Stimulated activated CD8-positive, alpha-beta memory T cell treated with anti-CD3 and anti-CD28 coated beads, Interleukin-15, amount 100 ng/mL, for 4 hours (primary cell): Measurements from ENCODE around the gene CD69.
A peak's percentile ranks its signal among the peaks of the same experiment; 100 is the strongest.

ENCODE experiments used
- DNase-seq, 2 donors: peaks; one replicate each; pipeline ENCODE4 v3.0.0-alpha.2; 2020; ENCODE audit warnings: low read depth in 2 of 2

CD69 gene

DNA sequence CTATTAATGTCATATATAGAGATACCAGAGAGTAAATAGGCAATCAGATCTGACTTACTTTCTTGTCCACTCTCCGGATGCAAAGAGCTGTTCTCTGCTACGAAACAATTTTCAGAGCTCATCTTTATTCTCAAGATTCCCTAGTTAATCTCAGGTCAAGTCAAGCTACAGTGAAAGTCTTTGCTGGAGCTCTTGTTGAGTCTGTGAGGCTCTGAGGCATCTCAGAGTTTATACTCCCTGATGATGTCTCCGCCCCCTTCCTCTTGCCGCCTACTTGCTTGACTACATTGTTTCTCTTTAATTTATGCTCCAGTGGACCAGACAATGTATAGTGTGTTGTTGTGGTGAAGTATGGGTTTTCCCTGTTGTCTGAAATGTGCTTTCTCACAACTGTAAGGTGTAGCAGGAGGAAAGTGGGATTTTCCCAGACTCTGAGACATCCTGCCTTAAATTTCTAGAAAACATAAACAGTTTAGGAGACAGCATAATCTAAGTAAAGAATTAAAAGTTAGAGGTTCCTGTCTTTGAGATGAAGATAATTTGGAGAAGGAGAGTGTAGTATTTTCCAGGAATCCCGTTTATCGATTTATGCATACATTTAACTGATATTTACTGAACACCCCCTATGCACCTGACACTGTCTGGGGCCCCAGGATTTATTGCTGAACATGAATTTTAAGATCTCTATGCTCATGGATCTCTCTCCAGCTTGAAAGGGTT lies at the start of gene CD69:
CD69 (minus strand) TSS at position 203 of the 720 bp plus-strand sequence; CDS start at position 122, 81 bp downstream.
- peak in 1 of 2 donors; percentile 78 for DNase-seq

- no peak for DNase-seq
Measured at GRCh38 chr12:9809866-9810265, 49.2 kb upstream of the CD69 start.

DNA sequence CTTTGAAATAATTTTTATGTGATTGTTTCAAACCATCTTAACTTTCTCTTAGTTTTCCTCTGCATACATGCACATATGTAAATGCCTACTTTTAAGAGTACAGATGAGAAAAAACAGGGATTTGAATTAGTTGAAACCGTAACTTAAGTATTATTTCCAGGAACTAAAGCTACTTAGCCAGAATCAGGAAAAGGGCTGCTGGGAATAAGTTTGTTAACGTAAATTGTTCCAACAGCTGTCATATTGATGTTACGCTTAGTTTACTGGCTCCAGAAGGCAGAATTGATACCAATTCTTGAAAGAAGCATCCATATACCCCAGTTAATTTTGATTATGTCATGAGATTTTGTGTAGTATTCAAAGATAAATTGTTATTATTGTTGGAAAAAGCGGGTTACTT lies 48.6 kb upstream of the CD69 start:
- DNase-seq: no peak

DNA sequence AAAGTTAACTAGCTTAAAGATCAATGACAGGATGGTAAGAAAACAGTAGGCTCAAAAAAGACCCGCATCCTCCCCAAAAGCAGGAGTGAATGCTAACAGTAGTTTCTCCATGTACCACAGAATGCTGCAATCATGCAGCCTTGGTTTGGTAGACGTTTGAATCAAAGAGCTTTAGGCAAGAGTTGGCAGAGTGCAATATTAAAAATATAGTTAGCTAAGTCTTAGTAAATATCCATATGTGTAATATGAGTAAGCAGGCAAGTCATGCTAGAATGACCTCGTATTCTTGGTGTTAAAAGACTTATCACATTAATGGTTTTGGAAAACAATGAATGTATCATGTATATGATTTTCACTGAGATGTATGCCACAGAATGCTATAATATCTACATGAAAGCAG lies 47.8 kb upstream of the CD69 start:
- DNase-seq: no peak

GRCh38 chr12:9806714-9807113 lies 46.0 kb upstream of the CD69 start:
- no peak for DNase-seq

DNA sequence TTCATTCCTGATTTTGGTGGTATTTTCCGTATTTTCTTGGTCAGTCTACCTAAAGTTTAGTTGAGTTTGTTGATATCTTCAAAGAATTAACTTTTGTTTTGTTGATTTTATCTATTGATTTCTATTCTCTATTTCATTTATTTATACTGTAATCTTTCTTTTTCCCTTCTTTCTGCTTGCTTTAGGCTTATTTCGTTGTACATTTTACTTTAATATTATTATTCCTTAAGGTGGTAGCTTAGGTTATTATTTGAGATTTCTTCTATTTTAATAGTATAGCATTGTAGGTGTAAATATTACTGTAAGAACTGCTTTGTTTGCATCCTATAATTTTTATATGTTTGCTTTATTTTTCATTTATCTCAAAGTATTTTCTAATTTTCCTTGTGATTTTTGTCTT lies 45.2 kb upstream of the CD69 start:
- no peak for DNase-seq

DNA sequence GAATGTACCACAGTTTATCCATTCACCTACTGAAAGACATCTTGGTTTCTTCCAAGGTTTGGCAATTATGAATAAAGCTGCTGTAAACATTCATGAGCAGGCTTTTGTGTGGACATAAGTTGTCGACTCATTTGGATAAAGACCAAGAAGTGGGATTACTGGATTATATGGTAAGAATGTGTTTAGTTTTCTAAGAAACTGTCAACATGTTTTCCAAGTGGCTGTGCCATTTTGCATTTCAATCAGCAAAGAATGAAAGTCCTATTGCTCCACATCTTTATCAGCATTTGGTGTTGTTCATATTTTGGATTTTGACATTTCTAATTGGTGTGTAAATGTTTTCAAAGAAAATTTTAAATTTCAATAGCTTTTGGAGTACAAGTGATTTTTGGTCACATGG lies 39.3 kb upstream of the CD69 start:
- no peak for DNase-seq

DNA sequence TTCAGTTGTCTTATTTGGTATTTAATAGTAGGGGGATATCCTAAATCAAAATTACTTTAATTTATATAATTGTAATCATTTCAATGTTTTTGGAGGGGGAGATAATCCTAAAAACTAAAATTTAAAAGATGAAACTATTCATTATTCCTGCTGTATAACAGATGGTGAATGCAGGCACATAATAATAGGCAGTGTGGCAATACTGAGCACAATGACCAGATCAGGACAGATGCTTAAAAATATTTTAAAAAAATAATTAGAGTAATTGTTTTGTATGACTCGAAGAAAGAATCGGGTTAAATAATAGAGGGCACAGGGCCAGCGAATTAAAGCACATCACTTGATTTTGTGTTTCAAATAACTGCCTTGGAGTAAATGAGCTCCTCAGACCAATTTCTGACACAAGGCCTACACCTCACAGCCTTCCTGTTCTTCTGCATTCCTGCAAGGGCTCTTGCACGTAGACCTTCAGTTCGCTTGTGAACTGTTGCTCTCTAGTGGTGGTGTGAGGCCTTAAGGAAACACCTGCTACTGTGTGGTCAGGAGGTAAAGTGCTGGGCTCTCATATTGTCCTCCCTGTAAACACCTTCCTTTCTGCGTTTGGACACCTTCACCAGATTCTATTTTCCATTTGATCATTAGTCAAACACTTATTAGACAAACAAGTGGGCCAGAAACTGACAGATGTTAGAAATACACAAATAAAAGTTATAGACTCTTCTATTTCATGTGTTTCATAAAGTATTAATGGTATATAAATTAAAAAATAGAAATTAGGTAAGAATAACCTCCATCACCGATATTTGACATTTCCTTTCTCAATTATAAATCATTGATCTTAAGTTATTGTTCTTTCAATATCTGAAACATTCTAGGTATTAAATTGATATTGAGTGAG lies 37.3 kb upstream of the CD69 start:
- peak; percentile 22 to 63 for DNase-seq

DNA sequence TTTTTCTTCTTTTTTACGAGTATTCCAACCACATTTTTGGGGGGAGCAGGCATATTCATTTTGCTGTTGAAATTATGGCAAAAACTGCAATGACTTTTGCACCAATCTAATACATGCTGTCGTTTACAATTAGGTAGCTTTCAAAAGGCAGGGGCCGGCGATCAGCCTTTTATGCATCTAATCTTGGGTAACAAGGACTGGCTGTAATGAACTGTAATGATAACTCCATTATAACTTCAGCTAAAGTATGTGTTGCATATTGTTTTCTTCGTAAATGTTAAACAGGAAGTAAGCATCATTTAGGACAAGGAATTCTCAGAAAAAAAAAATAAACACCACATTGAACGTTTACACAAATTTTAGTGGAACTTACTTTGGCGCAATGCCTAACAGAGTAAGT lies 36.3 kb upstream of the CD69 start:
- DNase-seq: no peak

GRCh38 chr12:9796346-9796745 lies 35.6 kb upstream of the CD69 start:
- no peak for DNase-seq

GRCh38 chr12:9795945-9796344 lies 35.2 kb upstream of the CD69 start:
- DNase-seq: no peak

DNA sequence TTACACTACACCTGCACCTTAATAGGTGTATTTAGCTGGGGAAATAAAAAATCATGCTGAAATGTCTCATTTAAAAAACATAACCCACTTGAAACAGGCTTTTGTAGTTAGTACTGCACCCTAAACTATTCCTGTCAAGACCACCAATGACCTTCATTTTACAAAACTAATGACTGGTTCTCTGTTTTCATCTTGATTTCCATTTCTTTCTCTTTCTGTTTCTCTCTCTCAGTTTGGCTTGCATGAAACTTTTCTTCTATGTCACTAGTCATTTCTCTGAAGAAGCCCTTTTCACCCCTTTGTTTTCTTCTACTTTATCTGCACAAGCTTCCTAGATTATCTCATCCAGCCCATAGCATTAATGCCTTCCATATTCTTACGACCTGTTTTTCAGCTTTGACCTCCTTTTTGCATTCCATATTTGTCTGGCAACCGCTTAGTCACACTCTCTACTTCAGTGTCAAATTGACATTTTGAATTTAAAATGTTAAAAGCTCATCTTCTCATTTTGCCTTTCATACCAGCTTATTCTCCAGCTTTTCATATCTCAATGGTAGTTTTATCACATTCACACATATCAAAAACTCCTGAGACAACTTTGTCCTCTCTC lies 33.9 kb upstream of the CD69 start:
- no peak for DNase-seq

- DNase-seq: no peak
Measured at GRCh38 chr12:9793779-9794395, 33.2 kb upstream of the CD69 start.

DNA sequence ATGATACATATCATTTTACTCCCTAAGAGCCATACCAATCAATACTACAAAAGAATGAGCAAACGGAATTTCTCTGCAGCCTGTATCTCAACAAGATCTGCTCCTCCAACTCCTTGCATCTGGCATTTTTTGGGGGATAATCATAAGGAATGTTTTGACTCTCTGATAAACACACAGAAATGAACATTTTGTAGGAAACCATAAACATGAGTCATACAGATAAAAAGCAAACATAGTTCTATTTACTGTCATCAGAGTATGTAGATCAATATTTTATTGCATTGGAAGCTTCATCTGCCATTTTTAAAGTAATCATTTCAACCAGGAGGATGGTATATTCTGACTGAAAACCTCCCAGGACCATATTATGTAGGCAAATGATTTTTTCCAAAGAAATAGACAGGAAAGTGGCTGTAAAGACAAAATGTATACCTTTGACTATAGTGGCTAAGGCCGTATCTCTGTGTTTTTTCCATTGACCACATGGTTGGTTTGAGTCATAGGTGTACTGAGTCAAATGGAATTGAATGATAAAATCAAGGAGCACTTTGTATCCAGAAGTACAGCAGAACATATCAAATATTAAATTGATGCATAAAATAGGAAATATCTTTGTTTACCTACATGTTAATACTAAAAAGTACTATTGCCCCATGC lies 32.4 kb upstream of the CD69 start:
- no peak for DNase-seq

GRCh38 chr12:9792185-9792900 lies 31.6 kb upstream of the CD69 start:
- no peak for DNase-seq

- DNase-seq: no peak
Measured at GRCh38 chr12:9786726-9787717, 26.3 kb upstream of the CD69 start.

DNA sequence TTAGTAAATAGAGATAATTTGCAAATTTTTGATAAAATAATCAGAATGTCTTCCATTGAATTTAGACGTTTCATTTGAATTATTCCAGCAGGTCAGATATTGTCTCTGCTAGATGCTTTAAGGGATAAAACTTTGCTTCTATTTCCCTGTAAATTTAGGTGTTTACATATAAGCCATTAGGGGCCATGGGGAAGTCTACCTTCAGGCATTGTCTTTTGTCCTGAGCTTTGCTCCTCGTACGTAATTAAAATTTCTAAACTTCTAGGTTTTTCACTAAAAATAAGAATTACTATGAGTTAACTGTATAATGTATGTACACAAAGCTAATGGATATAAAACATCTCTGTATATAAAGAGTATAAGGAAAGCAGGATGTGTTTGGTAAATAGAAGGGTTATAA lies 24.1 kb upstream of the CD69 start:
- no peak for DNase-seq

- DNase-seq: no peak
Measured at GRCh38 chr12:9784326-9784725, 23.6 kb upstream of the CD69 start.

GRCh38 chr12:9782547-9783382 lies 22.1 kb upstream of the CD69 start:
- no peak for DNase-seq
